ENCODE results near the gene MTRFR. TPM values are rescaled to one million over a fixed set of nuclear protein-coding genes. Genes with fewer than 3 reads are reported as not detected.
A peak's percentile ranks its signal among the peaks of the same experiment; 100 is the strongest.

Gene MTRFR
- 12.0 and 14.4 TPM in 2 replicates for total RNA-seq
- polyA plus RNA-seq = 8.8 and 9.1 TPM in 2 replicates
- polyA plus RNA-seq (2011; cell fraction: cytosol; rRNA removed) = 7.7 and 8.5 TPM in 2 replicates
- 3.2 and 4.0 TPM in 2 replicates for polyA plus RNA-seq (2011; cell fraction: nucleus; rRNA removed)
- polyA plus RNA-seq (2012) = 13.0 and 14.9 TPM in 2 replicates
- 10.3 and 11.9 TPM in 2 replicates for polyA minus RNA-seq
- 16.6 TPM for polyA minus RNA-seq (2011; cell fraction: cytosol; rRNA and poly(A)+ RNA removed)
- 5.5 and 6.2 TPM in 2 replicates for polyA minus RNA-seq (2011; cell fraction: nucleus; rRNA and poly(A)+ RNA removed)
- percentile 65 among the genes with signal in this experiment for Bru-seq, nascent RNA
- BruChase-seq, experiment 1, labeled RNA remaining after a 6-hour chase = percentile 64 among the genes with signal in this experiment
- percentile 63 among the genes with signal in this experiment for BruChase-seq, experiment 2, labeled RNA remaining after a 2-hour chase
- long read RNA-seq, transcript C12orf65-201 (3 exons, 2,073 nt) = major isoform, 56 of 67 reads
- long read RNA-seq, partial matches to known transcripts = 0 of 67 reads
- long read RNA-seq, other reads (novel, unspliced or antisense) = 8 of 67 reads

- no peaks in the 10 kb centered on the region for H3K9me3 ChIP-seq (replicated peaks; ENCODE audit: control insufficient read depth, insufficient read depth, low read length)
- peak within 1 kb of the TSS; percentile 98 for H2AFZ ChIP-seq (ENCODE audit: low read depth, low read length)
- H3K4me1 ChIP-seq (ENCODE audit: control insufficient read depth, extremely low read depth, insufficient read depth, low read length) = peaks cover 21% of the 10 kb centered on the region
- H3K27me3 ChIP-seq (ENCODE audit: control insufficient read depth in 2 of 2, insufficient read depth in 2 of 2, low read length in 2 of 2) = no peaks in the 10 kb centered on the region
- no TSS peak for BruUV-seq (replicated peaks)
- H3K9ac ChIP-seq (replicated peaks; ENCODE audit: extremely low read depth, insufficient read depth, low read length) = peak within 1 kb of the TSS; percentile 98
- H4K20me1 ChIP-seq (replicated peaks; ENCODE audit: control insufficient read depth, extremely low read depth, insufficient read depth, low read length) = no peaks in the 10 kb centered on the region
- peak within 1 kb of the TSS; percentile 86 for H3K27ac ChIP-seq (ENCODE audit: insufficient read depth, low read depth, low read length)
- peaks cover 53% of the 10 kb centered on the region for H3K79me2 ChIP-seq (ENCODE audit: control insufficient read depth, insufficient read depth, low read length)
- POLR2A ChIA-PET = interaction anchor here (0.6 to 2.1 kb wide), 33 partner anchors 8 to 706 kb away, joined by 3 to 23 read pairs (median 4); partner anchors contain the start of genes ABCB9, DDX55, KMT5A and KNTC1
- H3K4me3 ChIP-seq (replicated peaks in 1 of 3; ENCODE audit: insufficient read depth in 1 of 3, low read depth in 1 of 3, low read length in 3 of 3) = peak within 1 kb of the TSS; percentile 65 to 100 (median 99)
- no peaks in the 10 kb centered on the region for H3K36me3 ChIP-seq (ENCODE audit: control insufficient read depth in 2 of 2, extremely low read depth in 1 of 2, insufficient read depth in 2 of 2, low read length in 2 of 2)
- TF ChIP-seq FOS (IDR thresholded peaks at IDR 0.05; ENCODE audit: borderline replicate concordance, insufficient read depth, low read length) (no peak), EZH2 (IDR thresholded peaks at IDR 0.05; ENCODE audit: borderline replicate concordance, low read depth, low read length, severe bottlenecking) (no peak), CTCF (IDR thresholded peaks at IDR 0.05; ENCODE audit: extremely low read depth in 1 of 2, insufficient read depth in 1 of 2, low read depth in 1 of 2, low read length in 2 of 2) (no peak), GATA2 (IDR thresholded peaks at IDR 0.05; ENCODE audit: insufficient read depth, insufficient read length, low read depth, low read length) (peak; percentile 76), POLR2A (IDR thresholded peaks at IDR 0.05; ENCODE audit: low read depth, low read length) (peak; percentile 99), POLR2AphosphoS5 (IDR thresholded peaks at IDR 0.05; ENCODE audit: insufficient read depth, low read depth, low read length) (peak; percentile 100), JUN (IDR thresholded peaks at IDR 0.05; ENCODE audit: borderline replicate concordance, insufficient read depth, insufficient read length, low read depth) (no peak), MAX (IDR thresholded peaks at IDR 0.05; ENCODE audit: insufficient read depth, insufficient read length) (peak; percentile 34)
- intact Hi-C loops (cut with micrococcal nuclease) (loop anchor here (2.0 to 5.0 kb wide), 2 partner anchors 81 to 258 kb away; partner anchors contain the start of genes OGFOD2 and PITPNM2), dilution Hi-C loops (cut with MboI; ENCODE audit: extremely low pct_ligation_motif_present, low sequenced_read_pairs) (no loop called here)
- H3K4me2 ChIP-seq (ENCODE audit: insufficient read depth, low read length) = peak within 1 kb of the TSS; percentile 97
- DNase-seq (ENCODE audit: low read depth, low spot score) (peak; percentile 100), FAIRE-seq (peak; percentile 99)
- CTCF ChIA-PET = interaction anchor here (0.8 to 13.1 kb wide), 17 partner anchors 8 to 427 kb away, joined by 3 to 255 read pairs (median 4); partner anchors contain the start of genes DDX55, OGFOD2 and PITPNM2
- no peaks in the 10 kb centered on the region for H3K9me1 ChIP-seq (replicated peaks; ENCODE audit: control insufficient read depth, extremely low read depth, insufficient read depth, low read length)
Observed at GRCh38 chr12:123232807-123233504, at the start of gene MTRFR, which contains the start of gene MPHOSPH9. Gene MTRFR, plus strand, starts transcription at chr12:123233436. Its CDS starts 20,239 bp downstream, at chr12:123253675. Gene MPHOSPH9, minus strand, starts transcription at chr12:123233141. Its CDS starts 2,777 bp downstream, at chr12:123230364.
